ENCODE measurements around the gene SLC39A5.

The SLC39A5 gene

GRCh38 chr12:56244494-56244893, 14.6 kb downstream of the SLC39A5 start:
- no peak for DNase-seq
- no peaks in the 10 kb centered on the region for H3K9me3 Mint-ChIP-seq
- TF ChIP-seq, protein P1, sequence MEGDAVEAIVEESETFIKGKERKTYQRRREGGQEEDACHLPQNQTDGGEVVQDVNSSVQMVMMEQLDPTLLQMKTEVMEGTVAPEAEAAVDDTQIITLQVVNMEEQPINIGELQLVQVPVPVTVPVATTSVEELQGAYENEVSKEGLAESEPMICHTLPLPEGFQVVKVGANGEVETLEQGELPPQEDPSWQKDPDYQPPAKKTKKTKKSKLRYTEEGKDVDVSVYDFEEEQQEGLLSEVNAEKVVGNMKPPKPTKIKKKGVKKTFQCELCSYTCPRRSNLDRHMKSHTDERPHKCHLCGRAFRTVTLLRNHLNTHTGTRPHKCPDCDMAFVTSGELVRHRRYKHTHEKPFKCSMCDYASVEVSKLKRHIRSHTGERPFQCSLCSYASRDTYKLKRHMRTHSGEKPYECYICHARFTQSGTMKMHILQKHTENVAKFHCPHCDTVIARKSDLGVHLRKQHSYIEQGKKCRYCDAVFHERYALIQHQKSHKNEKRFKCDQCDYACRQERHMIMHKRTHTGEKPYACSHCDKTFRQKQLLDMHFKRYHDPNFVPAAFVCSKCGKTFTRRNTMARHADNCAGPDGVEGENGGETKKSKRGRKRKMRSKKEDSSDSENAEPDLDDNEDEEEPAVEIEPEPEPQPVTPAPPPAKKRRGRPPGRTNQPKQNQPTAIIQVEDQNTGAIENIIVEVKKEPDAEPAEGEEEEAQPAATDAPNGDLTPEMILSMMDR (IDR thresholded peaks at IDR 0.05) = no peak
- peaks cover 15% of the 10 kb centered on the region for H3K4me1 Mint-ChIP-seq
- no peak overlapping the region for H3K27ac Mint-ChIP-seq
- H3K4me3 Mint-ChIP-seq = no peak overlapping the region
- H3K36me3 Mint-ChIP-seq (ENCODE audit: low read depth) = peaks cover 64% of the 10 kb centered on the region
- peaks cover 6% of the 10 kb centered on the region for H3K27me3 Mint-ChIP-seq (ENCODE audit: low read depth, poor library complexity)

- Mint-ChIP-seq H3K4me1 (no peaks in the 10 kb centered on the region), H3K9me3 (no peaks in the 10 kb centered on the region), H3K27ac (no peak overlapping the region), H3K36me3 (ENCODE audit: low read depth) (peaks cover 58% of the 10 kb centered on the region), H3K4me3 (no peak overlapping the region), H3K27me3 (ENCODE audit: low read depth, poor library complexity) (peaks cover 2% of the 10 kb centered on the region)
- DNase-seq = no peak
- TF ChIP-seq, protein P1 (IDR thresholded peaks at IDR 0.05) = no peak
Observed at GRCh38 chr12:56247923-56248322, 18.1 kb downstream of the SLC39A5 start.

- Mint-ChIP-seq H3K27ac (no peak overlapping the region), H3K4me1 (no peaks in the 10 kb centered on the region), H3K27me3 (ENCODE audit: low read depth, poor library complexity) (peaks cover 2% of the 10 kb centered on the region), H3K4me3 (no peak overlapping the region), H3K36me3 (ENCODE audit: low read depth) (peaks cover 60% of the 10 kb centered on the region), H3K9me3 (no peaks in the 10 kb centered on the region)
- TF ChIP-seq, protein P1 (IDR thresholded peaks at IDR 0.05) = no peak
- no peak for DNase-seq
Observed at GRCh38 chr12:56248711-56249110, 18.9 kb downstream of the SLC39A5 start.

DNA sequence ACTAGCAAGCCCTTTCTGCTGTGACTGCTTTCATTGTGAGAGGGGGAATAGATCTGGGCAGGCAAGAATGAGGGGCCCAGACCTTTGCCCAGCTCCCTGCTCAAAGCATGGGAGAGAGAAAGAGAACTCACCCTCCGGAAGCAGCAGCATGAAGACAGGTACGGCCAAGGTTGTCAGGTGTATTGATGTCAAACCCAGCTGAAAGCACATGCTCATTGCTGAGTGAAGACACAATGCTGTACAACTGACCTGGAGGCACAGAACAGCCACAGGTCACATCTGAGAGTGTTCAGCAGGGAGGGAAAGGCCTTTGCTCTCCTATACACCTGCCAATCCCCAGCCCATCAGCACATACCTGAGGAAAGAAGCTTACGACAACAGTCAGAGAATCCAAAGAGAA, 22.8 kb downstream of the SLC39A5 start:
- Mint-ChIP-seq H3K4me3 (no peak overlapping the region), H3K4me1 (peaks cover 17% of the 10 kb centered on the region), H3K27ac (no peak overlapping the region), H3K27me3 (ENCODE audit: low read depth, poor library complexity) (no peaks in the 10 kb centered on the region), H3K36me3 (ENCODE audit: low read depth) (peaks cover 51% of the 10 kb centered on the region), H3K9me3 (no peaks in the 10 kb centered on the region)
- no peak for DNase-seq
- TF ChIP-seq, protein P1 (IDR thresholded peaks at IDR 0.05) = no peak

- peaks cover 17% of the 10 kb centered on the region for H3K4me1 Mint-ChIP-seq
- no peak overlapping the region for H3K4me3 Mint-ChIP-seq
- H3K9me3 Mint-ChIP-seq = no peaks in the 10 kb centered on the region
- H3K27me3 Mint-ChIP-seq (ENCODE audit: low read depth, poor library complexity) = no peaks in the 10 kb centered on the region
- no peak overlapping the region for H3K27ac Mint-ChIP-seq
- peaks cover 49% of the 10 kb centered on the region for H3K36me3 Mint-ChIP-seq (ENCODE audit: low read depth)
- DNase-seq = no peak
- TF ChIP-seq, protein P1 (IDR thresholded peaks at IDR 0.05) = no peak
Observed at GRCh38 chr12:56253091-56253490, 23.2 kb downstream of the SLC39A5 start.

DNA sequence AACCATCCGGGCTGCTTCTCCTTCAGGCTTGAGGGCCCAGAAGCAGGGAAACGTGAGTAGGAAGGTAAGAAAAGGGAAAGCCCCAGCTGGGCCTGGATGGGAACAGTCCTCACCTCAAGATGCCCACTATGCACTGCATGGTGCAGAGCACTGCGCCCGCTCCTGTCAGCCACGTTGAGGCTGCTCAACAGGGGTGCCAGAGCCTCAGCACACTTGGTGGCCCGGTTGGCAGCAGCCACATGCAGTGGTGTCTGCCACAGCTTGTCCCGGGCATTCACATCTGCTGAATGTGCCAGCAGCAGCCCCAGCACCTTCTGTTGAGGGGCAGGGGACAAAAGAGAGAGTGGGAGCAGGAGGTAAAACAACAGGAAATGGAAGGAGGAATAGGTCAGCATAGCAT, 25.8 kb downstream of the SLC39A5 start:
- H3K9me3 Mint-ChIP-seq = no peaks in the 10 kb centered on the region
- H3K4me3 Mint-ChIP-seq = no peak overlapping the region
- peaks cover under 1% of the 10 kb centered on the region for H3K27me3 Mint-ChIP-seq (ENCODE audit: low read depth, poor library complexity)

More for the DNA sequence above, 25.8 kb downstream of the SLC39A5 start:
- DNase-seq = no peak
- TF ChIP-seq, protein P1 (IDR thresholded peaks at IDR 0.05) = no peak
- Mint-ChIP-seq H3K27ac (no peak overlapping the region), H3K4me1 (peaks cover 31% of the 10 kb centered on the region), H3K36me3 (ENCODE audit: low read depth) (peaks cover 43% of the 10 kb centered on the region)

Measured in nephron progenitor cell (in vitro differentiated cells).